Effector memory CD4-positive, alpha-beta T cell (primary cell): Measurements from ENCODE around the gene MARK3.

Source experiments
- DNase-seq, 3 donors: peaks; one replicate each; pipeline ENCODE4 v3.0.0-alpha.2; 2020
- H3K27ac ChIP-seq: 2 replicates; pipeline ENCODE4 v1.7.0; 2013; ENCODE audit warnings: mild to moderate bottlenecking, low read length, moderate library complexity; ENCODE audit not compliant: insufficient read depth, poor library complexity, severe bottlenecking
- H3K27me3 ChIP-seq: replicated peaks from 2 replicates; pipeline ENCODE4 v1.7.0; 2013; ENCODE audit warnings: mild to moderate bottlenecking, low read length; ENCODE audit not compliant: insufficient read depth, control insufficient read depth, poor library complexity, severe bottlenecking
- H3K36me3 ChIP-seq: 2 replicates; pipeline ENCODE4 v1.7.0; 2013; ENCODE audit warnings: mild to moderate bottlenecking, low read length, moderate library complexity; ENCODE audit not compliant: control insufficient read depth, insufficient read depth
- H3K4me1 ChIP-seq: 2 replicates; pipeline ENCODE4 v1.7.0; 2013; ENCODE audit warnings: low read length, mild to moderate bottlenecking; ENCODE audit not compliant: control insufficient read depth, insufficient read depth, poor library complexity, severe bottlenecking
- H3K4me3 ChIP-seq: 2 replicates; pipeline ENCODE4 v1.7.0; 2013; ENCODE audit warnings: low read length, low read depth, mild to moderate bottlenecking; ENCODE audit not compliant: insufficient read depth, poor library complexity, severe bottlenecking
- H3K9me3 ChIP-seq: 2 replicates; pipeline ENCODE4 v1.7.0; 2013; ENCODE audit warnings: mild to moderate bottlenecking, low read length, moderate library complexity; ENCODE audit not compliant: control insufficient read depth

MARK3 gene

GRCh38 chr14:103517174-103517566 lies 132.0 kb downstream of the MARK3 start:
- H3K4me1 ChIP-seq: peaks cover 18% of the 10 kb centered on the region
- no peaks in the 10 kb centered on the region for H3K27me3 ChIP-seq
- H3K27ac ChIP-seq: no peak overlapping the region
- no peak overlapping the region for H3K4me3 ChIP-seq
- no peaks in the 10 kb centered on the region for H3K9me3 ChIP-seq
- DNase-seq: no peak
- no peaks in the 10 kb centered on the region for H3K36me3 ChIP-seq

GRCh38 chr14:103517721-103518421 lies 132.7 kb downstream of the MARK3 start:
- peaks cover 20% of the 10 kb centered on the region for H3K4me1 ChIP-seq
- no peak overlapping the region for H3K27ac ChIP-seq
- no peaks in the 10 kb centered on the region for H3K9me3 ChIP-seq
- no peak for DNase-seq
- H3K36me3 ChIP-seq: no peaks in the 10 kb centered on the region
- peaks cover 3% of the 10 kb centered on the region for H3K27me3 ChIP-seq
- H3K4me3 ChIP-seq: no peak overlapping the region

GRCh38 chr14:103518422-103519042 lies 133.3 kb downstream of the MARK3 start:
- no peak overlapping the region for H3K27ac ChIP-seq
- H3K4me1 ChIP-seq: peaks cover 23% of the 10 kb centered on the region
- H3K27me3 ChIP-seq: peaks cover 3% of the 10 kb centered on the region
- DNase-seq: peak; percentile 35 to 46 (median 37)
- H3K36me3 ChIP-seq: no peaks in the 10 kb centered on the region
- H3K4me3 ChIP-seq: no peak overlapping the region
- H3K9me3 ChIP-seq: no peaks in the 10 kb centered on the region

- Histone ChIP-seq H3K9me3 (no peaks in the 10 kb centered on the region), H3K36me3 (no peaks in the 10 kb centered on the region), H3K27me3 (peaks cover 3% of the 10 kb centered on the region), H3K27ac (no peak overlapping the region), H3K4me3 (no peak overlapping the region), H3K4me1 (peaks cover 23% of the 10 kb centered on the region)
- DNase-seq: no peak
Observed at GRCh38 chr14:103519043-103519836, 134.0 kb downstream of the MARK3 start.

- H3K4me1 ChIP-seq: peaks cover 23% of the 10 kb centered on the region
- no peak overlapping the region for H3K4me3 ChIP-seq
- no peak for DNase-seq
- no peaks in the 10 kb centered on the region for H3K36me3 ChIP-seq
- H3K9me3 ChIP-seq: no peaks in the 10 kb centered on the region
- peaks cover 3% of the 10 kb centered on the region for H3K27me3 ChIP-seq
- H3K27ac ChIP-seq: no peak overlapping the region
Observed at GRCh38 chr14:103519837-103520212, 134.6 kb downstream of the MARK3 start.

- Histone ChIP-seq H3K27ac (no peak overlapping the region), H3K9me3 (no peaks in the 10 kb centered on the region), H3K36me3 (no peaks in the 10 kb centered on the region), H3K4me1 (peaks cover 23% of the 10 kb centered on the region), H3K4me3 (peak overlapping the region; percentile 59), H3K27me3 (peaks cover 3% of the 10 kb centered on the region)
- DNase-seq: no peak
Observed at GRCh38 chr14:103520269-103520656, 135.0 kb downstream of the MARK3 start.

GRCh38 chr14:103520657-103521437 lies 135.6 kb downstream of the MARK3 start:
- H3K27me3 ChIP-seq: peaks cover 3% of the 10 kb centered on the region
- peaks cover 23% of the 10 kb centered on the region for H3K4me1 ChIP-seq
- H3K36me3 ChIP-seq: no peaks in the 10 kb centered on the region
- DNase-seq: peak; percentile 42 to 64 (median 63)
- no peaks in the 10 kb centered on the region for H3K9me3 ChIP-seq
- no peak overlapping the region for H3K27ac ChIP-seq
- H3K4me3 ChIP-seq: peak overlapping the region; percentile 59

- peaks cover 3% of the 10 kb centered on the region for H3K27me3 ChIP-seq
- H3K36me3 ChIP-seq: no peaks in the 10 kb centered on the region
- no peak overlapping the region for H3K27ac ChIP-seq
- no peak for DNase-seq
- H3K4me1 ChIP-seq: peaks cover 23% of the 10 kb centered on the region
- no peaks in the 10 kb centered on the region for H3K9me3 ChIP-seq
- H3K4me3 ChIP-seq: peak overlapping the region; percentile 59
Observed at GRCh38 chr14:103521438-103521950, 136.3 kb downstream of the MARK3 start.

- Histone ChIP-seq H3K27ac (no peak overlapping the region), H3K4me1 (peaks cover 23% of the 10 kb centered on the region), H3K9me3 (no peaks in the 10 kb centered on the region), H3K36me3 (no peaks in the 10 kb centered on the region), H3K27me3 (peaks cover 3% of the 10 kb centered on the region), H3K4me3 (peak overlapping the region; percentile 59)
- no peak for DNase-seq
Observed at GRCh38 chr14:103521951-103522563, 136.8 kb downstream of the MARK3 start.
